WI38 (cell line): ENCODE results near the gene KDM4C.

Experiments
- H3K4me3 ChIP-seq: 2 replicates; pipeline ENCODE4 v1.5.1; 2011; ENCODE audit warnings: low read depth, mild to moderate bottlenecking, control low read depth, low read length
- CTCF ChIP-seq: IDR thresholded peaks from 2 replicates; pipeline ENCODE4 v1.5.1; 2012; ENCODE audit warnings: low read depth, mild to moderate bottlenecking, control low read depth, low read length

The KDM4C gene

GRCh38 chr9:6923086-6923485, 165.3 kb downstream of the KDM4C start:
- no peak for TF ChIP-seq CTCF
- H3K4me3 ChIP-seq: no peak overlapping the region

- TF ChIP-seq CTCF: no peak
- H3K4me3 ChIP-seq: no peak overlapping the region
These were observed 166.4 kb downstream of the KDM4C start for GRCh38 chr9:6924149-6924548.

GRCh38 chr9:6924988-6925563, 167.3 kb downstream of the KDM4C start:
- no peak for TF ChIP-seq CTCF
- H3K4me3 ChIP-seq: no peak overlapping the region

- no peak for TF ChIP-seq CTCF
- H3K4me3 ChIP-seq: no peak overlapping the region
These were observed 168.1 kb downstream of the KDM4C start for GRCh38 chr9:6925836-6926235.

- H3K4me3 ChIP-seq: no peak overlapping the region
- TF ChIP-seq CTCF: no peak
These were observed 168.7 kb downstream of the KDM4C start for GRCh38 chr9:6926436-6926835.

GRCh38 chr9:6927838-6928237, 170.1 kb downstream of the KDM4C start:
- no peak overlapping the region for H3K4me3 ChIP-seq
- TF ChIP-seq CTCF: no peak

- H3K4me3 ChIP-seq: no peak overlapping the region
- no peak for TF ChIP-seq CTCF
These were observed 171.1 kb downstream of the KDM4C start for GRCh38 chr9:6928863-6929262.
